Effector CD4-positive, alpha-beta T cell (primary cell): Measurements from ENCODE around the gene DEFB123. TPM values are rescaled to one million over a fixed set of nuclear protein-coding genes. Genes with fewer than 3 reads are reported as not detected.
"Not testable (repeated sequence)": the region's sequence is repeated elsewhere in the genome, so short reads cannot be mapped to it uniquely, and the experiment has no call there.

ENCODE experiments used
- DNase-seq: peaks from one replicate; pipeline ENCODE4 v3.0.0-alpha.2; 2020
- total RNA-seq: gene quantifications from one replicate; lab custom pipeline; 2026; lab: John Stamatoyannopoulos, UW

DEFB123 gene
- total RNA-seq: not detected

GRCh38 chr20:31440012-31440659 lies at the start of gene DEFB123:
Gene DEFB123, plus strand, starts transcription at chr20:31440632. Its CDS starts 67 bp downstream, at chr20:31440699.
- DNase-seq: no peak

GRCh38 chr20:31392836-31393235 lies 47.6 kb upstream of the DEFB123 start:
- no peak for DNase-seq

- no peak for DNase-seq
Measured at GRCh38 chr20:31394900-31395299, 45.5 kb upstream of the DEFB123 start.

GRCh38 chr20:31403886-31404285 lies 36.5 kb upstream of the DEFB123 start:
- no peak for DNase-seq

GRCh38 chr20:31406115-31406514 lies 34.3 kb upstream of the DEFB123 start, which contains the start of gene DEFB121:
Gene DEFB121, minus strand, starts transcription at chr20:31406215. Its CDS starts 63 bp downstream, at chr20:31406152.
- no peak for DNase-seq

GRCh38 chr20:31410011-31410410 lies 30.4 kb upstream of the DEFB123 start:
- DNase-seq: no peak

- DNase-seq: no peak
Measured at GRCh38 chr20:31414381-31414780, 26.1 kb upstream of the DEFB123 start.

- DNase-seq: no peak
Measured at GRCh38 chr20:31415653-31416052, 24.8 kb upstream of the DEFB123 start.

GRCh38 chr20:31418307-31418706 lies 22.1 kb upstream of the DEFB123 start:
- DNase-seq: no peak

- DNase-seq: no peak
Measured at GRCh38 chr20:31425797-31426196, 14.6 kb upstream of the DEFB123 start.

- DNase-seq: not testable (repeated sequence)
Measured at GRCh38 chr20:31426891-31427551, 13.4 kb upstream of the DEFB123 start.

GRCh38 chr20:31427576-31427975 lies 12.9 kb upstream of the DEFB123 start:
- DNase-seq: not testable (repeated sequence)

- no peak for DNase-seq
Measured at GRCh38 chr20:31430568-31431115, 9.8 kb upstream of the DEFB123 start.

GRCh38 chr20:31446084-31446819 lies 5.8 kb downstream of the DEFB123 start:
- DNase-seq: no peak

GRCh38 chr20:31449511-31450414 lies 9.3 kb downstream of the DEFB123 start:
- no peak for DNase-seq

GRCh38 chr20:31452575-31452974 lies 12.1 kb downstream of the DEFB123 start:
- no peak for DNase-seq

GRCh38 chr20:31454361-31454760 lies 13.9 kb downstream of the DEFB123 start:
- DNase-seq: no peak

- not testable (repeated sequence) for DNase-seq
Measured at GRCh38 chr20:31470946-31471345, 30.5 kb downstream of the DEFB123 start.

GRCh38 chr20:31472395-31473330 lies 32.2 kb downstream of the DEFB123 start:
- no peak for DNase-seq

GRCh38 chr20:31473331-31474096 lies 33.1 kb downstream of the DEFB123 start:
- DNase-seq: no peak
